CD4-positive, alpha-beta T cell treated with Interleukin-17A for 1 hour (primary cell): ENCODE data around the gene KRTAP21-2.
"Not testable (repeated sequence)": the region's sequence is repeated elsewhere in the genome, so short reads cannot be mapped to it uniquely, and the experiment has no call there.

Experiments used
- DNase-seq: peaks from one replicate; pipeline ENCODE4 v3.0.0-alpha.2; 2020

Gene KRTAP21-2

DNA sequence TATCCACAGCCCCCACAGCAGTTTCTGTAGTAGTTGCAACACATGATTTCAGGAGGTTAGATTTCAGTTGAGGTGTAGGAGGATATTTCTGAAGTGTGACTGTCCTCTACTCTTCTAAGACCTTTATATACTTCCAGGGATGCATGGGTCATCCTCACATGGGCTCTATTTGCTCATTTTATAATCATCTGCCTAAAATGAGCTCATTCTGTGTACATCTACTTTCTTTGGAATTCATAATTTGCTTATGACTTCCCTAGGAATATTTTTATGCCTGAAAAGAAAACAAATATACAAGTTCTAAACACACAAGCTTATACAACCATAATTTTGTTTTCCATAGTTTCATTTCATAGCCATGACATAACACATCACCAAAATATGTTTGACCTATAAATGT lies at the start of gene KRTAP21-2:
KRTAP21-2 (minus strand) TSS at position 101 of the 400 bp plus-strand sequence; CDS start at position 44, 57 bp downstream.
- DNase-seq, result no peak

DNA sequence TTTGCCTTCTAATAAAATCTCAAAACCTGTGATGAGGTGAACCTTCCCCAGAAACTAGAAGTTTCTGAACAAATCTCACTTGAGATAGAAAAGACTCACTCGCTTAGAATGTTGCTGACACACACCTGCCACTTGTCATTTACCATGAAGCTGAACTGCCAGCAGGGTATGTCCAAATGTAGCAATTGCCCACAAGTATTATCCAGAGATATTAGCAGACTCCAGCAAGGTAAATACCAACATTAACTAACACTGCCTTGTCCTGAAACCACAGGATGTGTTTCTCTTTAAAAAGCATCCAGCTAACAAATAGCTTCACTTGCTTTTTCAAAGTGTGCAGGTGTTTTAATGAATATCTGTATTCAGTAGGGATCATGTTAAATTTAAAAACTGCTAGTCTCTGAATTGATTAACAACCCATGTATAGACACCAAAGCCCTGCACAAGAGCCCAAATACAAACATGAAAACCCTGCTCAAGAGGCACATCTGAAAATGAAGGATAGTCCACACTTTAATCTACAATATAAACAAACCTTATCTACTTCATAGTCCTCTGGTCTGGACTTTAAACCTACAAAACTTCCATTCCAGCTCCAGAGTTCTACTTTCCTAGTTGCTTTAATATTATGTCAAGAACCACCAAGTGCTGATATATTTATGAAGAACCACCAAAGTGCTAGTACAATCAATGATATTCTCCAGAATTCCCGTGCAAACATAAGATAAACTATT lies 46.7 kb upstream of the KRTAP21-2 start:
- no peak for DNase-seq

DNA sequence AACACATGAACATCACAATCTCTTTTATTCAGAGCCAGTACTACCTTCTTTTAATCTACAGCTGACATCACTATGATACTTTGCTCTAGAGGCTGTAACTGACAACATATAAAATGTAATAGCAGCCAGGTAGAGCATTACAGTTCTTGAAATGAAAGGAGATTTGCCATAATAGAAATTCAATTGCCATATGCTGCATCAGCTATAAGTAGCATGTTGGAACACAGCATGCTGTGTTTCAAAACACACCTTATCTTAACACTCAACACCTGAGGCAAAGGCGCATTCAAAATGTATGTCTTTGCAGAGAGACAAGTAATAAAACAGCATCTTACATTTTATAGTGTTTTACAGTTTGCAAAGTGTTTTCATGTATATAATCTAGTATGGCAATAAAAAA lies 32.2 kb upstream of the KRTAP21-2 start:
- no peak for DNase-seq

DNA sequence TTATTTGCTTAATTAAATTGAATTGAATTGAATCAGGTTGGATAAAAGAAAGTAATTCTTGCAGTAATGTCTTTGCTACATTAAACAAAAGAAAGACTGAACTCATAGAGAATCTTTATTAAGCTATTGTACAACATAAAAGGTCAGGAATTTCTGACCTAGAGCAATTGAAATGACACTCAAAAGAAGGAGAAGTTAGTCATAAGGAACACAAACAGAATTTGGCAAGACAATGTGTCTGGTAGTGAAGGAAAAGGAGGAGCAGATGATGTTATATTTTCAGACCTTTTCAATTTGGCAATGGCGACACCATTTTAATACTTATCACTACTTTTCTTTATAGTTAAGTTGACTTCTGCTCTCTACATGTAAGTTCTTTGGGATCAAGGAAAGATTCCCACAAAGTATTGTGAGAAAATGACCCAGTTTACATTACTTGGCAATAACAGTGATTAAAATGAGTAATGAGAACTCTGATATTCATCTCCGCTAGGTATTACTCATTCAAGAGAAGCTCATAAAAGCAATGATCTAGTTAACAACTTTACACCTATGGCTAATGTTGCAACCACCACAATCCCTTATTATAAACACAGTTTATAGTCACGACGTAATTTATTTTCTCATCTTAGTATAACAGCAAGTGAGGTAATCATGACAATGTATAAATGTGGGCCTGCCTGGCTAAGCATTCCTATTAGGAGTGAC lies 22.8 kb upstream of the KRTAP21-2 start:
- no peak for DNase-seq

DNA sequence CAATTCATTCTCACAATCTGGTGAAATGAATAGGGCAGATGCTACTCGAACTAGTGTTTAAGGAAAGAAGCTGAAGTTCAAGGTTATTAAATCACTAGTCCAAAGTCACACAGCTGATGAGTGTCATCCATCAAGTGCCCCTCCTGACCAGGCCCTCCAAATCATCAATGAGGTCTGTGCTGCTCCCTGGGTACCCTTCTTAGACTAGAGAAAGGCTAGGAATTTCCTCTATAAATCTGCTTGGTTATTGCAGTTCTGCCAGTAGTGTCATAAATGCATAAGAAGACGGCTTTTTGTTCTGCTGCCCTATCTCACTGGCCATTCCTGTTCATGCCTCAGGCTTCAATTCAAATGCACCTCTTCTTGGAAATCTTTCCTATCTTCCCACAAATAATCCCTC lies 13.7 kb upstream of the KRTAP21-2 start:
- DNase-seq, result no peak

DNA sequence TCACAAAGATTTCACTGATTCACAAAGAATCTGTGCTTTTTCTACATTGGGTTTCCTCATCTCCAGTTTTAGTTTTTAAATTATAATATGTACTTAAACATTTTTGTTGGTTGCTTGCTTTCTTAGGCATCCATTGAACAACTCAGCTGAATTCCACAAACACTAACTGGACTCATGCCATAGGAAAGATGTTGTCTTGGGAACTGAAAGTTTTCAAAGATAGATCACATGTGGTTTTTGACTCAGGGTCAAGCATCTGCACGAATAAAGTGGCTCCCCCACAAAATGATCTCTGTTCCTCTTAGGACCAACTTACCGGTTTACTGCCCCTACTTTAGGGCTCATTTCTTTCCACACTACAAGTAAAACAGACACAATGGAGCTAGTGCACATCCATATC lies 11.2 kb upstream of the KRTAP21-2 start:
- DNase-seq, result no peak

DNA sequence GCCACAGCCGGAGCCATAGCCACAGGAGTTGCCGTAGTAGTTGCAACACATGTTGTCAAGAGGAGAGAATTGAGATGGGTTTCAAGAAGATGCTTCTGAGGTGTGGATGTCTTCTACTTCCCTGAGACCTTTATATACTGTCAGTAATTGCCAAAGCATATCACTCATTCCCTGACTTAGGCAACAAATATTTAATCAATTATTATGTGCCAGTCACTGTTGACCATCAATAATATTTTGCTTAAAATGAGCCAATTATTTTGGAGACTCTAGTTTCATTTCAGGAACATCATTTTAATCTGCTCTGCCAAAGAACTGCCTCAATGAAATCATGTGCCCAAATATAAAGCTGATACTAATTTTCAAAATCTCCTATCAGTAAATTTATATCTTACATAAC lies 8.3 kb upstream of the KRTAP21-2 start, which contains the start of gene KRTAP21-1:
KRTAP21-1 (minus strand) TSS at position 101 of the 400 bp plus-strand sequence; CDS start at position 51, 50 bp downstream.
- not testable (repeated sequence) for DNase-seq

DNA sequence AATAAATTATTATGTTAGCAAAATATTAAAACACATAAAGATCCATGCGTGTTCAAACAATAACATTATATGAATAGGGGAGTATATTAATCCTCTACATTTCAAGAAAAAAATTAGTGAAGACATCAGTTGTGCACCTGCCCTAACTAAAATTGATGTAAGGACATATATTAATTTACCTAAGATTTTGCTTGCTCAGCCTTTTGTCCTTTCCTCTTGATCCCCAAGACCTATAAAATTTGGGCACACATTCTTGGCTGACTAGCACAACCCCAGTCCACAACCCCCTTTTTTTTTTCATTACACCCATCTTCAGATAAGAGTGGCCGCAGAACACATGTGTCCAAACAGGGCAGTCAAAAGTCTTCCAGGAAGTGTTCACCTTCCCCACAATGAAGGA lies 6.6 kb downstream of the KRTAP21-2 start:
- no peak for DNase-seq

DNA sequence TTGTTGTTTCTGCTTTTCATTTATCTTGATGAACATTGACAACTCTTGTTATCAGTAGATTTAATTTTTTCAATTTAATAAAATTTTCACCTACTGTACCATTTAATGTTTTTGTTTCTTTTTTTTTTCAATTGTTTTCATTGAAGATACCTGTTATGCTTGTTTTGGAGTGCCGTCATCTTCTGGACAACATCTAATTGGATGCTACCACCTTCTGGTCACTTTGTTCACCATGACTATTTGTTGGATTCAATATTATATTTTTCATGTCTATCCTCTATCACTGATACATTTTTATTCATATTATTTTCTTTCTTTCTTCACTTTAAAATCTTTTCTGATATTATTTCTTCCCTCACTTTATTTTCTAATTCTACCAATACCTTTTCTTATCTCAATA lies 14.0 kb downstream of the KRTAP21-2 start:
- no peak for DNase-seq

DNA sequence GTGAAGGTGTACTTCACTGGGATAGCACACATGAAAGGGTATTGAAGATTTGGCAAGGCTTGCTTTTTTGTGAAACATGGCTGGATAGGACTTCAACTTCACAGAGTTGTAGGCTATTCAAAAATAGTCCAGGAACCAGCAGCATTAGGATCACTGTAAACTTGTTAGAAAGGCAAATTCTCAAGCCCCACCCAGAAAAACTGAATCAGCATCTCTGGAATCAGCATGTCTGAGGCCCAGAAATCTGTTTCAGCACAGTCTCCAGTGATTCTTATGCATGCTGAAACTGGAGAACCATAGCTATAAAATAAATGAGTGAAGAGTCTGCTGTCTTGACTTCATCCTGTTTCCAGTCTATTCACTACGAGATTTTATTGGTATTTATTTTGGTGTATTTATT lies 20.3 kb downstream of the KRTAP21-2 start:
- DNase-seq, result no peak

DNA sequence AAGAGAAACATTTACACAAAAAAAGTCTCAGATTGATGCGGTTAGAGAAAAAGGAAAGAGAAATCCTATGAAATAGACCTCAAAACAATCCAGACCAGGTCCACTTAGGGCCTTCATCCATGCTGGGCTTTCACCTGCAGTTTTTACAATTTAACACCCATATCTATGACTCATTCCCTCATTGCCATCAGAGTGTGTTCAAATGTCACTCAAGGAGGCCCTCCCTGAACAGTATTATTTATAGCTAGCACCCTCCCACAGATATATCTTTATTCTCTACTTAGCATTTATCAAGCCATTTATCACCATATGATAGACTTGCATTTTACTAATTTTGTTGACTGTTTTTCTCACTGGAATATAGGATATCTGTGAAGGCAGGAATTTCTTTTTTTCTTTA lies 27.7 kb downstream of the KRTAP21-2 start:
- DNase-seq, result no peak

DNA sequence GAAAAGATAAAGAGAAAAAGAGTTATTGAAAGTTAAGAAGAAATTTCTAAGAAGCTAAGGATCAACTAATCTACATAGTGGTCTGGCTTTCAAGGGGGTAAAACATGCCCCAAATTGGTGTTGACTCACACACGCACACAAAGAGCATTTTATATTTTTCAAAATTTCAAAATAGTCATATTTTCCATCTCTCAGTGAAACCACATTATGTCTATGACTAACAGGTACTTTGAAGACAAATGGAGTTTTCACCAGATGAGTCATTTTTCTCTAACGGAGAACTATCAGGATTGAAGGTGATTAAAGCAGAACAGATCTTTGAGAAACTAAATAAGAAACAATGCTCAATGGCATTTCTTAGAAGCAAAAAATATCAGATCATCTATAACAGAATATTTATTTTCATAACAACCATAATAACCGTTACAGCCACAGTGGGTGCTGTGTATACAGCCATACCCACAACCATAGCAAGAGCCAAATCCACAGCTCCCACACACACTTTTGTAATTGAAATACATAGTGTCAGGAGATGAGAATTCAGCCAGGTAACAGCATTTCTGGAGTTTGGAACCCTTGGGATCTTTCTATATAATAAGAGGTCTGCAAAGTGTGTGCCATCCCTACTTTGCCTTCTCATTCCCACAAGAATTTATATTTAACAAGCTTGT lies 28.7 kb downstream of the KRTAP21-2 start, which contains the start of gene KRTAP21-3:
KRTAP21-3 (minus strand) TSS at position 539 of the 671 bp plus-strand sequence; CDS start at position 521, 18 bp downstream.
- no peak for DNase-seq

DNA sequence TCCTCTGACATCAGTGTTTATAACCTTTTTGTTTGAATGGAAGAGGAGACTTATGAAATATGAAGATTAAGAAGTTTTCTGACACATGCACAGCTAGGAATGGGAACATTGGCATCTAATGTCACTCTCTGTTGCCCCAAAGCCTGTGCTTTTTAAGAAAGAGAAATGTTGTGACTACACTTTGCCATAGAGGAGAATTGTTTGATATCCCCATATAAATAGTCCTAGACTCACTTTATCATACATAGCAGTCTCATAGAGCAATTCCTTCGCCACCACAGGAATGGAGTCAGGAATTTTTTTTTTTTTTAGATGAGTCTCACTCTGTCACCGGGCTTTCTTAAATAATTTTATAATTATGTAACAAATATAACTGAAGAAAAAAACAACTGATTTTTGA lies 30.0 kb downstream of the KRTAP21-2 start:
- DNase-seq, result no peak

DNA sequence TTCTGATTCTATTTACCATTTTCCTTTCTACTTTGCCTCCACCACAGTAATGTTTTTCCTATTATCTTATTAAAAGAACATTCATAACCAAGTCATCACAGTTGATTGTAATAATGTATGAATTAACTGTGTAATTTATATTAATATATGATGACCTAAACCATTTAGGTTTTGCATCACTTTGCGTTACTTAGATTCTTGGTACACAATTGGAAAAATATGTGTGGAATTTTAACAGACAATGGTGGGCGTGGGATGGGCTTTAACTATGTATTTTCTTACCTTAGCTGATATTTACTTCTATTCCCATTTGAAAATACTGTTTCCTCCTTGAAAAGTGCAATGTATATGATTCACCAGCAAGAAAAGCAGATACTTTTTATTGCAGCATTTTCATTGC lies 32.1 kb downstream of the KRTAP21-2 start:
- no peak for DNase-seq

DNA sequence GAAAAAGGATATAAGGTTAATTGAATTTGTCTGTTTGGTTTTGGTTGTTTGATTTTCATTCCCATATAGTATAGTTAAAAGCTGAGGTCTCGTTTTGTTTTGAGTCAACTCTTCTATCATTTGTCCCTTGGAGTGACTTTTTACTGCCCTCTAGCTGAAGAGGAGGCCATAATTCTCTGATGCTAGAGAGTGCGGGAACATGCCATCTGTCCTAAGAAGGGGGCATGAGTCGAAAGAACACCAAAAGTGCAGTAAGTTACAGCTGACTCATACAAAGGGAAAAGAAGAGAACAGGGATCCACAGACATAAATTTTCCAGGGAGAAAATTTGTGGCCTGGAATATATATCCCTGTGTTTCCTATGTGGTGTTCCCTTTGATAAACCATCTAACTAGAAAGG lies 32.6 kb downstream of the KRTAP21-2 start:
- no peak for DNase-seq

DNA sequence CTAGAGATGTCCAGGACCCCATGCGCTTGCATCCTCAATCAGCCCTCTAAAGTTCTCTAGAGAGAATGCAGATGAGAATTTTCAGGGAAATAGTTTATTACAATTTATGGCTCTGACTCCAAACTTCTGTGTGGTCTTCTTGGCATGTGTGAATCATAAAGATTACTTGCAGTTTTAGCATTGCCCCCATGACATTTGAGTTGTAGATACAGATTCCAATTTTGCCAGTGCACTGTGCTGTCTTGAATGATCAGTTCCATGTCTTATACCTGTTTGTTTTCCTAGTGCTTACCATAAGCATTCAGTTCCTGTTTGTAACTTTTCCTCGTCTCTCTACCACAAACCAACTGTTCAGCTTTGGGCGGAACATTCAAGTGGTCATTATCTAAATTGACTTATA lies 33.3 kb downstream of the KRTAP21-2 start:
- DNase-seq, result no peak

DNA sequence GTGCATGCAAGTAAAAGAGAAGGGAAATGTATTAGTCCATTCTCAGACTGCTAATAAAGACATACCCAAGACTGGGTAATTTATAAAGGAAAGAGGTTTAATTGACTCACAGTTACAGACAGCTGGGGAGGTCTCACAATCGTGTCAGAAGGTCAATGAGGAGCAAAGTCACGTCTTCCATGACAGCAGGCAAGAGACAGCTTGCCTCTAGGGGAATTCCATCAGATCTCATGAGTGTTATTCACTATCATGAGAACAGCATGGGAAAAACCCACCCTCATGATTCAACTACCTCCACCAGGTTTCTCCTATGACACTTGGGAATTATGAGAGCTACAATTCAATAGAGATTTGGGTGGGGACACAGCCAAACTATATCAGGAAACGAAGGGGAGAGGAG lies 36.6 kb downstream of the KRTAP21-2 start:
- no peak for DNase-seq

DNA sequence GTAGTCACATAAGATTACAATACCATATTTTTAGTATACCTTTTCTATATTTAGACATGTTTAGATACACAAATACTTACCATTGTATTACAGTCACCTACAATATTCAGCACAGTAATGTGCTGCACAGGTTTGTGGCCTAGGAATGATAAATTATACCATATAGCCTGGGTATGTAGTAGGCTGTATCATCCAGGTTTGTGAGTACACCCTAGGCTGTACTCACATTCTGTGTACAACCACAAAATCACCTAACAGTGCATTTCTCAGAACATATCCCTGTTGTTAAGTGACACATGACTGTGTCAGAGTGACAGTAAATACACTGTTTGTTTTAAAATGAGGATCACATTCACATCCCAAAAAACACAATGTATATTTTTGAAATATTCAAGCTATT lies 39.6 kb downstream of the KRTAP21-2 start:
- no peak for DNase-seq
